ENCODE data around the gene MAP1LC3B2. TPM values are rescaled to one million over a fixed set of nuclear protein-coding genes. Genes with fewer than 3 reads are reported as not detected.

The MAP1LC3B2 gene
- total and polyA plus RNA-seq, 2 of the 13 experiments (the other 11 are each of a cell fraction or from before 2014, with no cell fraction given), result 0.60 to 2.2 TPM

DNA sequence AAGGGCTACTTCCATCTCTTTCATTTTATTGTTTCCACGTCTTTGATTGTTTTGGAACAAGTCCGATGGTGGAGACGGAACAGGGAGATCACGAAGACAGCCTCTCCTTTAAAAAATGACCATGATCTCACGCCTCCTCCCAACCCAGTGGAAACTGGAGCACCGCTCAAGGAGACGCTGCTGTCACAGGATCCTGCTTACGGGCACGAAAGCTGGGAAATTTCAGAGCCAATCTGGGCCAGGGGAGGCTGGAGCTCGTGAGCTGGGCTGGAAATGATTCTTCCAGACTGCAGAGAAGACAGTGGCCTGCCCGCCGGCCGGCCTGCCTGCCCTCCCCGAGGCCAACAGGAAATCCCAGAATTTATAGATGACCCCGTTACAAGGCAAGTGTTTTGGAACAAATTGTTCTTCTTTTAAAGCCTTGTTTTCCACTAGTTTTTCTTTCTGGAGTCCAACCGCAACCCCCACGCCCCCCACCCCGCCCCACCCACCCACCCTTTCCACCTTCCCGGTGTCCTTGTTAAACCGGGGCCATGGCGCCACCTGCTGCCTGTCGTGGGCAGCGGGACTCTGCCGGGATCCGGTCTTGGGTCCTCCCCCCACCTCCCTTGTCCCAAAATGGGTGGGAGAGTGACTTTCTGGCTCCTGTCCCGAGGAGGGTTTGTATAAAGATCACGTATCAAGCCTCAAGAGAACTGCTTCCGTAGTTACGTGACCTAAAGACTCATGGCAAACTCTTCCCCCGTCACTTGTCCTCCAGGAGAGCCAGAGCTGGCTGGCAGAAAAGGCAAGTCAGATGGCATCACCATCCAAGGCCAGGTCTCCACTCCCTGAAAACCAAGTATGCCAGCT lies 40.3 kb downstream of the MAP1LC3B2 start:
- FAIRE-seq (no peak), ATAC-seq (peak; percentile 85), DNase-seq (ENCODE audit: low spot score) (peak; percentile 22)
- H3K4me1 ChIP-seq (ENCODE audit: insufficient read depth, low read length), result peaks cover 21% of the 10 kb centered on the region
- H3K4me3 ChIP-seq (replicated peaks in 1 of 3; ENCODE audit: insufficient read depth in 1 of 3, low read depth in 2 of 3, low read length in 3 of 3), result peak overlapping the region in 1 of 3 experiments; percentile 34; a peak in 1 of 6 replicates
- intact Hi-C loops (cut with micrococcal nuclease; ENCODE audit: unreplicated experiment) (no loop called here), in situ Hi-C loops (cut with HindIII; ENCODE audit: extremely low pct_ligation_motif_present, low pct_unique_long_range_greater_than_20kb) (loop anchor here (5.0 to 10.0 kb wide), 2 partner anchors 322 to 605 kb away; partner anchors contain the start of gene MED13L)
- POLR2A ChIA-PET, result no interaction called here
- H3K36me3 ChIP-seq (replicated peaks in 1 of 2; ENCODE audit: control insufficient read depth in 1 of 2, insufficient read depth in 2 of 2, low read length in 2 of 2), result no peaks in the 10 kb centered on the region
- H3K79me2 ChIP-seq (ENCODE audit: insufficient read depth, low read length), result no peaks in the 10 kb centered on the region
- no peak overlapping the region for H3K9ac ChIP-seq (ENCODE audit: insufficient read depth, low read depth, low read length)
- CTCF ChIA-PET (ENCODE audit: low intra/inter-chr PET ratio, low total read pairs), result no interaction called here
- peaks cover 0 to 5% of the 10 kb centered on the region in 2 experiments; a peak in 1 of 5 replicates for H3K27me3 ChIP-seq (ENCODE audit: control insufficient read depth in 1 of 2, insufficient read depth in 2 of 2, low read length in 2 of 2)
- no TSS peak for BruUV-seq (replicated peaks)
- no peaks in the 10 kb centered on the region for H4K20me1 ChIP-seq (ENCODE audit: insufficient read depth, low read length)
- 34% methylated on average over 26 of the region's 30 CpGs for WGBS (ENCODE audit: low lambda C conversion rate)
- no peak overlapping the region for H2AFZ ChIP-seq (ENCODE audit: low read length)
- no peaks in the 10 kb centered on the region for H3K9me3 ChIP-seq (ENCODE audit: low read length)
- no peak overlapping the region for H3K27ac ChIP-seq (ENCODE audit: extremely low read length, insufficient read depth, low read length)
- H3K4me2 ChIP-seq (ENCODE audit: low read depth, low read length), result peak overlapping the region; percentile 64
- TF ChIP-seq, protein P1, sequence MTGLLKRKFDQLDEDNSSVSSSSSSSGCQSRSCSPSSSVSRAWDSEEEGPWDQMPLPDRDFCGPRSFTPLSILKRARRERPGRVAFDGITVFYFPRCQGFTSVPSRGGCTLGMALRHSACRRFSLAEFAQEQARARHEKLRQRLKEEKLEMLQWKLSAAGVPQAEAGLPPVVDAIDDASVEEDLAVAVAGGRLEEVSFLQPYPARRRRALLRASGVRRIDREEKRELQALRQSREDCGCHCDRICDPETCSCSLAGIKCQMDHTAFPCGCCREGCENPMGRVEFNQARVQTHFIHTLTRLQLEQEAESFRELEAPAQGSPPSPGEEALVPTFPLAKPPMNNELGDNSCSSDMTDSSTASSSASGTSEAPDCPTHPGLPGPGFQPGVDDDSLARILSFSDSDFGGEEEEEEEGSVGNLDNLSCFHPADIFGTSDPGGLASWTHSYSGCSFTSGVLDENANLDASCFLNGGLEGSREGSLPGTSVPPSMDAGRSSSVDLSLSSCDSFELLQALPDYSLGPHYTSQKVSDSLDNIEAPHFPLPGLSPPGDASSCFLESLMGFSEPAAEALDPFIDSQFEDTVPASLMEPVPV (CRISPR knock-in tag; IDR thresholded peaks at IDR 0.05), result no peak
- TF ChIP-seq, protein P2, sequence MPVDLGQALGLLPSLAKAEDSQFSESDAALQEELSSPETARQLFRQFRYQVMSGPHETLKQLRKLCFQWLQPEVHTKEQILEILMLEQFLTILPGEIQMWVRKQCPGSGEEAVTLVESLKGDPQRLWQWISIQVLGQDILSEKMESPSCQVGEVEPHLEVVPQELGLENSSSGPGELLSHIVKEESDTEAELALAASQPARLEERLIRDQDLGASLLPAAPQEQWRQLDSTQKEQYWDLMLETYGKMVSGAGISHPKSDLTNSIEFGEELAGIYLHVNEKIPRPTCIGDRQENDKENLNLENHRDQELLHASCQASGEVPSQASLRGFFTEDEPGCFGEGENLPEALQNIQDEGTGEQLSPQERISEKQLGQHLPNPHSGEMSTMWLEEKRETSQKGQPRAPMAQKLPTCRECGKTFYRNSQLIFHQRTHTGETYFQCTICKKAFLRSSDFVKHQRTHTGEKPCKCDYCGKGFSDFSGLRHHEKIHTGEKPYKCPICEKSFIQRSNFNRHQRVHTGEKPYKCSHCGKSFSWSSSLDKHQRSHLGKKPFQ (CRISPR knock-in tag; IDR thresholded peaks at IDR 0.05; ENCODE audit: insufficient replicate concordance), result no peak
- no peak for TF ChIP-seq ZBTB7A (CRISPR knock-in tag; IDR thresholded peaks at IDR 0.05)
- 0 out of 2 replicates have a peak, but pooled peaks have one; percentile 37 for TF ChIP-seq SMC3 (IDR thresholded peaks at IDR 0.05; ENCODE audit: low read length)
- TF ChIP-seq, protein P3, sequence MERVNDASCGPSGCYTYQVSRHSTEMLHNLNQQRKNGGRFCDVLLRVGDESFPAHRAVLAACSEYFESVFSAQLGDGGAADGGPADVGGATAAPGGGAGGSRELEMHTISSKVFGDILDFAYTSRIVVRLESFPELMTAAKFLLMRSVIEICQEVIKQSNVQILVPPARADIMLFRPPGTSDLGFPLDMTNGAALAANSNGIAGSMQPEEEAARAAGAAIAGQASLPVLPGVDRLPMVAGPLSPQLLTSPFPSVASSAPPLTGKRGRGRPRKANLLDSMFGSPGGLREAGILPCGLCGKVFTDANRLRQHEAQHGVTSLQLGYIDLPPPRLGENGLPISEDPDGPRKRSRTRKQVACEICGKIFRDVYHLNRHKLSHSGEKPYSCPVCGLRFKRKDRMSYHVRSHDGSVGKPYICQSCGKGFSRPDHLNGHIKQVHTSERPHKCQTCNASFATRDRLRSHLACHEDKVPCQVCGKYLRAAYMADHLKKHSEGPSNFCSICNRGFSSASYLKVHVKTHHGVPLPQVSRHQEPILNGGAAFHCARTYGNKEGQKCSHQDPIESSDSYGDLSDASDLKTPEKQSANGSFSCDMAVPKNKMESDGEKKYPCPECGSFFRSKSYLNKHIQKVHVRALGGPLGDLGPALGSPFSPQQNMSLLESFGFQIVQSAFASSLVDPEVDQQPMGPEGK (CRISPR knock-in tag; IDR thresholded peaks at IDR 0.05), result peak; percentile 63
- TF ChIP-seq GLI4 (CRISPR knock-in tag; IDR thresholded peaks at IDR 0.05; ENCODE audit: borderline replicate concordance), result no peak
- peak; percentile 67 for TF ChIP-seq STAG1 (CRISPR knock-in tag; IDR thresholded peaks at IDR 0.05)
- no peak for TF ChIP-seq ZSCAN21 (CRISPR knock-in tag; IDR thresholded peaks at IDR 0.05; ENCODE audit: borderline replicate concordance)
- TF ChIP-seq, protein P4, sequence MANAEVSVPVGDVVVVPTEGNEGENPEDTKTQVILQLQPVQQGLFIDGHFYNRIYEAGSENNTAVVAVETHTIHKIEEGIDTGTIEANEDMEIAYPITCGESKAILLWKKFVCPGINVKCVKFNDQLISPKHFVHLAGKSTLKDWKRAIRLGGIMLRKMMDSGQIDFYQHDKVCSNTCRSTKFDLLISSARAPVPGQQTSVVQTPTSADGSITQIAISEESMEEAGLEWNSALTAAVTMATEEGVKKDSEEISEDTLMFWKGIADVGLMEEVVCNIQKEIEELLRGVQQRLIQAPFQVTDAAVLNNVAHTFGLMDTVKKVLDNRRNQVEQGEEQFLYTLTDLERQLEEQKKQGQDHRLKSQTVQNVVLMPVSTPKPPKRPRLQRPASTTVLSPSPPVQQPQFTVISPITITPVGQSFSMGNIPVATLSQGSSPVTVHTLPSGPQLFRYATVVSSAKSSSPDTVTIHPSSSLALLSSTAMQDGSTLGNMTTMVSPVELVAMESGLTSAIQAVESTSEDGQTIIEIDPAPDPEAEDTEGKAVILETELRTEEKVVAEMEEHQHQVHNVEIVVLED (CRISPR knock-in tag; IDR thresholded peaks at IDR 0.05; ENCODE audit: borderline replicate concordance), result no peak
- TF ChIP-seq, protein P5, sequence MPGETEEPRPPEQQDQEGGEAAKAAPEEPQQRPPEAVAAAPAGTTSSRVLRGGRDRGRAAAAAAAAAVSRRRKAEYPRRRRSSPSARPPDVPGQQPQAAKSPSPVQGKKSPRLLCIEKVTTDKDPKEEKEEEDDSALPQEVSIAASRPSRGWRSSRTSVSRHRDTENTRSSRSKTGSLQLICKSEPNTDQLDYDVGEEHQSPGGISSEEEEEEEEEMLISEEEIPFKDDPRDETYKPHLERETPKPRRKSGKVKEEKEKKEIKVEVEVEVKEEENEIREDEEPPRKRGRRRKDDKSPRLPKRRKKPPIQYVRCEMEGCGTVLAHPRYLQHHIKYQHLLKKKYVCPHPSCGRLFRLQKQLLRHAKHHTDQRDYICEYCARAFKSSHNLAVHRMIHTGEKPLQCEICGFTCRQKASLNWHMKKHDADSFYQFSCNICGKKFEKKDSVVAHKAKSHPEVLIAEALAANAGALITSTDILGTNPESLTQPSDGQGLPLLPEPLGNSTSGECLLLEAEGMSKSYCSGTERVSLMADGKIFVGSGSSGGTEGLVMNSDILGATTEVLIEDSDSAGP (CRISPR knock-in tag; IDR thresholded peaks at IDR 0.05; ENCODE audit: borderline replicate concordance), result 0 out of 2 replicates have a peak, but pooled peaks have one; percentile 7
